ENCODE measurements around the gene NOP56.

The NOP56 gene

GRCh38 chr20:2706688-2707352 is 54.4 kb downstream of the NOP56 start:
- H3K4me3 ChIP-seq (ENCODE audit: low read depth, low read length): no peak overlapping the region

GRCh38 chr20:2707353-2708072 is 55.1 kb downstream of the NOP56 start:
- no peak for DNase-seq (ENCODE audit: low read depth)
- TF ChIP-seq CTCF (IDR thresholded peaks at IDR 0.05; ENCODE audit: low read depth, low read length, missing control alignments): no peak

More at GRCh38 chr20:2706688-2707352, 54.4 kb downstream of the NOP56 start:
- TF ChIP-seq CTCF (IDR thresholded peaks at IDR 0.05; ENCODE audit: low read depth, low read length, missing control alignments): no peak
- no peak for DNase-seq (ENCODE audit: low read depth)

More at GRCh38 chr20:2707353-2708072, 55.1 kb downstream of the NOP56 start:
- H3K4me3 ChIP-seq (ENCODE audit: low read depth, low read length): no peak overlapping the region

Measured in GM12864 (cell line).